Measurements from ENCODE around the gene ADAMTSL5. TPM values are rescaled to one million over a fixed set of nuclear protein-coding genes. Genes with fewer than 3 reads are reported as not detected.
A peak's percentile ranks its signal among the peaks of the same experiment; 100 is the strongest.
"Not testable (repeated sequence)": the region's sequence is repeated elsewhere in the genome, so short reads cannot be mapped to it uniquely, and the experiment has no call there.

Gene ADAMTSL5
- total RNA-seq, 1 experiment from 2014 or later, result 20.6 TPM

- in situ Hi-C loops (cut with HindIII; ENCODE audit: low pct_unique_long_range_greater_than_20kb, low sequenced_read_pairs); DNase-seq (ENCODE audit: low read depth, low spot score); ATAC-seq; BruUV-seq (replicated peaks); intact Hi-C loops (cut with micrococcal nuclease; ENCODE audit: unreplicated experiment); H3K27ac ChIP-seq (ENCODE audit: low read length); H3K4me1 ChIP-seq (ENCODE audit: control insufficient read depth, insufficient read depth, low read length); H3K27me3 ChIP-seq (ENCODE audit: control insufficient read depth, insufficient read depth, low read length); POLR2A ChIA-PET; H3K36me3 ChIP-seq (ENCODE audit: control insufficient read depth, insufficient read depth, low read length); H3K4me3 ChIP-seq (ENCODE audit: low read depth in 2 of 2, low read length in 2 of 2); H3K9me3 ChIP-seq (ENCODE audit: control insufficient read depth, insufficient read depth, low read depth, low read length): not testable (repeated sequence)
- CTCF ChIA-PET, result interaction anchor here (0.9 kb wide), 1 partner anchor 15 kb away, joined by 3 read pairs; no protein-coding TSS in a partner anchor
Observed at GRCh38 chr19:1535699-1536098, 22.9 kb upstream of the ADAMTSL5 start.

- no peaks in the 10 kb centered on the region for H3K36me3 ChIP-seq (ENCODE audit: control insufficient read depth, insufficient read depth, low read length)
- ChIA-PET CTCF (interaction anchor here (0.9 kb wide), 1 partner anchor 15 kb away, joined by 3 read pairs; no protein-coding TSS in a partner anchor), POLR2A (no interaction called here)
- H3K4me1 ChIP-seq (ENCODE audit: control insufficient read depth, insufficient read depth, low read length), result no peaks in the 10 kb centered on the region
- no TSS peak for BruUV-seq (replicated peaks)
- no peak for DNase-seq (ENCODE audit: low read depth, low spot score)
- intact Hi-C loops (cut with micrococcal nuclease; ENCODE audit: unreplicated experiment), result no loop called here
- no peaks in the 10 kb centered on the region for H3K9me3 ChIP-seq (ENCODE audit: control insufficient read depth, insufficient read depth, low read depth, low read length)
- no peaks in the 10 kb centered on the region for H3K27me3 ChIP-seq (ENCODE audit: control insufficient read depth, insufficient read depth, low read length)
- H3K4me3 ChIP-seq (ENCODE audit: low read depth in 2 of 2, low read length in 2 of 2), result no peak overlapping the region
- no peak for TF ChIP-seq SIN3A (IDR thresholded peaks at IDR 0.05; ENCODE audit: borderline replicate concordance, insufficient read depth, low read depth, low read length)
- TF ChIP-seq POLR2AphosphoS5 (IDR thresholded peaks at IDR 0.05; ENCODE audit: low read depth, low read length), result no peak
- no peak for ATAC-seq
- in situ Hi-C loops (cut with HindIII; ENCODE audit: low pct_unique_long_range_greater_than_20kb, low sequenced_read_pairs), result no loop called here
- H3K27ac ChIP-seq (ENCODE audit: low read length), result no peak overlapping the region
Observed at GRCh38 chr19:1534972-1535371, 22.2 kb upstream of the ADAMTSL5 start.

GRCh38 chr19:1533510-1534150 is 20.8 kb upstream of the ADAMTSL5 start:
- H3K27me3 ChIP-seq (ENCODE audit: control insufficient read depth, insufficient read depth, low read length), result no peaks in the 10 kb centered on the region
- no peaks in the 10 kb centered on the region for H3K36me3 ChIP-seq (ENCODE audit: control insufficient read depth, insufficient read depth, low read length)
- DNase-seq (ENCODE audit: low read depth, low spot score), result no peak
- in situ Hi-C loops (cut with HindIII; ENCODE audit: low pct_unique_long_range_greater_than_20kb, low sequenced_read_pairs), result no loop called here
- BruUV-seq (replicated peaks), result no TSS peak
- no peak overlapping the region for H3K4me3 ChIP-seq (ENCODE audit: low read depth in 2 of 2, low read length in 2 of 2)
- intact Hi-C loops (cut with micrococcal nuclease; ENCODE audit: unreplicated experiment), result no loop called here
- H3K27ac ChIP-seq (ENCODE audit: low read length), result no peak overlapping the region
- peak; percentile 68 for ATAC-seq
- CTCF ChIA-PET, result no interaction called here
- H3K4me1 ChIP-seq (ENCODE audit: control insufficient read depth, insufficient read depth, low read length), result no peaks in the 10 kb centered on the region
- TF ChIP-seq REST (IDR thresholded peaks at IDR 0.05; ENCODE audit: insufficient read depth in 1 of 2, low read depth in 2 of 2, low read length in 1 of 2), result no peak
- no peak for TF ChIP-seq CTCF (IDR thresholded peaks at IDR 0.05)
- no peak for TF ChIP-seq TCF7L2 (IDR thresholded peaks at IDR 0.05; ENCODE audit: low read depth, low read length)
- no peak for TF ChIP-seq SIN3A (IDR thresholded peaks at IDR 0.05; ENCODE audit: borderline replicate concordance, insufficient read depth, low read depth, low read length)
- TF ChIP-seq POLR2AphosphoS5 (IDR thresholded peaks at IDR 0.05; ENCODE audit: low read depth, low read length), result no peak
- POLR2A ChIA-PET, result no interaction called here
- no peaks in the 10 kb centered on the region for H3K9me3 ChIP-seq (ENCODE audit: control insufficient read depth, insufficient read depth, low read depth, low read length)

Measured in Panc1 (cell line).